PC-9 (cell line): ENCODE results near the gene BRD1. TPM values are rescaled to one million over a fixed set of nuclear protein-coding genes. Genes with fewer than 3 reads are reported as not detected.

ENCODE experiments used
- BruUV-seq: library from RNA; stranded (reverse); fragments of 400-500 nt; replicated peaks from 2 replicates; lab custom pipeline; 2021; lab: Mats Ljungman, UMichigan
- CTCF ChIA-PET: fragments of 300-600 bp; sonication (Branson Sonifier 250); formaldehyde crosslinking; loops from one replicate; lab custom pipeline; 2022; ENCODE audit warnings: antibody characterized with exemption; lab: Charles Lee
- POLR2A ChIA-PET: fragments of 300-600 bp; sonication (Branson Sonifier 250); formaldehyde crosslinking; loops from one replicate; lab custom pipeline; 2022; ENCODE audit warnings: antibody characterized with exemption; ENCODE audit not compliant: unreplicated experiment; lab: Charles Lee
- DNase-seq, 2 experiments: peaks; one replicate each; pipeline versions ENCODE4 v3.0.0 to v3.0.0-alpha.2; 2015 to 2022; ENCODE audit warnings: mixed read lengths in 1 of 2
- H2AFZ ChIP-seq: fragments of 200-600 bp; sonication (generic); 2 replicates; pipeline ENCODE4 v1.8.1; 2017; ENCODE audit warnings: antibody characterized with exemption
- H3F3A ChIP-seq: fragments of 200-600 bp; sonication (generic); 2 replicates; pipeline ENCODE4 v1.8.1; 2017; ENCODE audit warnings: antibody characterized with exemption, mild to moderate bottlenecking, low read depth; ENCODE audit not compliant: insufficient read depth
- H3K27ac ChIP-seq: fragments of 200-600 bp; sonication (generic); 2 replicates; pipeline ENCODE4 v1.6.1; 2016; ENCODE audit warnings: mixed run types
- H3K27me3 ChIP-seq: fragments of 200-600 bp; sonication (generic); 2 replicates; pipeline ENCODE4 v1.6.1; 2016; ENCODE audit warnings: low read depth, mixed run types; ENCODE audit not compliant: insufficient read depth
- H3K36me3 ChIP-seq: fragments of 200-600 bp; sonication (generic); 2 replicates; pipeline ENCODE4 v1.6.1; 2016; ENCODE audit warnings: low read depth, mixed run types
- H3K4me1 ChIP-seq: fragments of 200-600 bp; sonication (generic); replicated peaks from 2 replicates; pipeline ENCODE4 v1.6.1; 2016; ENCODE audit warnings: mixed run types; ENCODE audit not compliant: insufficient read depth
- H3K4me2 ChIP-seq: fragments of 200-600 bp; sonication (generic); 2 replicates; pipeline ENCODE4 v1.6.1; 2017; ENCODE audit warnings: mixed run types
- H3K4me3 ChIP-seq: fragments of 200-600 bp; sonication (generic); 2 replicates; pipeline ENCODE4 v1.6.1; 2016; ENCODE audit warnings: mixed run types
- H3K79me2 ChIP-seq: fragments of 200-600 bp; sonication (generic); 2 replicates; pipeline ENCODE4 v1.6.1; 2017; ENCODE audit warnings: low read depth, mixed run types
- H3K9me2 ChIP-seq: fragments of 200-600 bp; sonication (generic); 2 replicates; pipeline ENCODE4 v1.8.1; 2017; ENCODE audit warnings: mild to moderate bottlenecking; ENCODE audit not compliant: insufficient read depth
- H3K9me3 ChIP-seq: fragments of 200-600 bp; sonication (generic); 2 replicates; pipeline ENCODE4 v1.8.1; 2016; ENCODE audit warnings: low read depth; ENCODE audit not compliant: insufficient read depth
- H4K20me1 ChIP-seq: fragments of 200-600 bp; sonication (generic); 2 replicates; pipeline ENCODE4 v1.8.1; 2017; ENCODE audit not compliant: insufficient read depth
- CTCF ChIP-seq: fragments of 200-600 bp; sonication (generic); conservative IDR thresholded peaks from 2 replicates; pipeline ENCODE4 v1.6.1; 2017; ENCODE audit warnings: mixed run types, antibody characterized with exemption, mild to moderate bottlenecking, moderate library complexity
- EZH2 ChIP-seq: fragments of 200-600 bp; sonication (generic); IDR thresholded peaks from 2 replicates; pipeline ENCODE4 v1.8.0; 2017; ENCODE audit warnings: antibody characterized with exemption, low read depth
- intact Hi-C: fragments of 100-400 bp; cut with micrococcal nuclease; formaldehyde crosslinking; loops from one replicate; pipeline ENCODE4 v1.10.0; 2022; ENCODE audit not compliant: unreplicated experiment
- total RNA-seq: library from RNA; stranded (reverse); gene quantifications from 2 replicates; pipeline ENCODE4 v1.2.3, GENCODE V29; 2021

Gene BRD1
- total RNA-seq, 1 experiment from 2014 or later = 28.5 TPM

GRCh38 chr22:49850021-49850911 is 22.6 kb upstream of the BRD1 start:
- intact Hi-C loops = loop anchor here (5.0 kb wide), 1 partner anchor 33 kb away; no protein-coding TSS in a partner anchor
- H3K9me2 ChIP-seq = no peaks in the 10 kb centered on the region
- DNase-seq = no peak
- H3K36me3 ChIP-seq = no peaks in the 10 kb centered on the region
- H3F3A ChIP-seq = peaks cover 34% of the 10 kb centered on the region
- H3K79me2 ChIP-seq = peaks cover 12% of the 10 kb centered on the region
- no TSS peak for BruUV-seq
- peaks cover 9% of the 10 kb centered on the region for H4K20me1 ChIP-seq
- H3K27me3 ChIP-seq = no peaks in the 10 kb centered on the region
- H3K9me3 ChIP-seq = no peaks in the 10 kb centered on the region
- no peak overlapping the region for H3K4me3 ChIP-seq
- H3K4me1 ChIP-seq = peaks cover 15% of the 10 kb centered on the region
- H3K27ac ChIP-seq = no peak overlapping the region
- H2AFZ ChIP-seq = no peak overlapping the region
- ChIA-PET CTCF (no interaction called here), POLR2A (no interaction called here)
- TF ChIP-seq CTCF (no peak), EZH2 (no peak)
- no peak overlapping the region for H3K4me2 ChIP-seq

- H2AFZ ChIP-seq = no peak overlapping the region
- TF ChIP-seq EZH2 (no peak), CTCF (no peak)
- no peak overlapping the region for H3K4me3 ChIP-seq
- BruUV-seq = no TSS peak
- no peaks in the 10 kb centered on the region for H3K36me3 ChIP-seq
- H3K9me3 ChIP-seq = no peaks in the 10 kb centered on the region
- intact Hi-C loops = loop anchor here (5.0 kb wide), 1 partner anchor 32 kb away; no protein-coding TSS in a partner anchor
- peaks cover 8% of the 10 kb centered on the region for H3K4me1 ChIP-seq
- no peak overlapping the region for H3K27ac ChIP-seq
- H3K79me2 ChIP-seq = peaks cover 3% of the 10 kb centered on the region
- no peaks in the 10 kb centered on the region for H3K9me2 ChIP-seq
- H3K4me2 ChIP-seq = no peak overlapping the region
- POLR2A ChIA-PET = no interaction called here
- no peaks in the 10 kb centered on the region for H3K27me3 ChIP-seq
- CTCF ChIA-PET = no interaction called here
- H3F3A ChIP-seq = peaks cover 26% of the 10 kb centered on the region
- DNase-seq = no peak
- no peaks in the 10 kb centered on the region for H4K20me1 ChIP-seq
Measured at GRCh38 chr22:49849161-49850020, 21.7 kb upstream of the BRD1 start.

GRCh38 chr22:49848690-49849160 is 21.1 kb upstream of the BRD1 start:
- H3K4me2 ChIP-seq = no peak overlapping the region
- ChIA-PET POLR2A (no interaction called here), CTCF (no interaction called here)
- H4K20me1 ChIP-seq = no peaks in the 10 kb centered on the region
- peaks cover 8% of the 10 kb centered on the region for H3K4me1 ChIP-seq
- H3K36me3 ChIP-seq = no peaks in the 10 kb centered on the region
- no peaks in the 10 kb centered on the region for H3K79me2 ChIP-seq
- intact Hi-C loops = no loop called here
- H3K4me3 ChIP-seq = no peak overlapping the region
- no TSS peak for BruUV-seq
- H3K9me3 ChIP-seq = no peaks in the 10 kb centered on the region
- H3K27me3 ChIP-seq = no peaks in the 10 kb centered on the region
- H3K27ac ChIP-seq = no peak overlapping the region
- no peak for TF ChIP-seq CTCF
- TF ChIP-seq EZH2 = no peak
- no peak for DNase-seq
- H2AFZ ChIP-seq = no peak overlapping the region
- no peaks in the 10 kb centered on the region for H3K9me2 ChIP-seq
- peaks cover 24% of the 10 kb centered on the region for H3F3A ChIP-seq
